Measurements from ENCODE around the gene CTDSP2.

DNA sequence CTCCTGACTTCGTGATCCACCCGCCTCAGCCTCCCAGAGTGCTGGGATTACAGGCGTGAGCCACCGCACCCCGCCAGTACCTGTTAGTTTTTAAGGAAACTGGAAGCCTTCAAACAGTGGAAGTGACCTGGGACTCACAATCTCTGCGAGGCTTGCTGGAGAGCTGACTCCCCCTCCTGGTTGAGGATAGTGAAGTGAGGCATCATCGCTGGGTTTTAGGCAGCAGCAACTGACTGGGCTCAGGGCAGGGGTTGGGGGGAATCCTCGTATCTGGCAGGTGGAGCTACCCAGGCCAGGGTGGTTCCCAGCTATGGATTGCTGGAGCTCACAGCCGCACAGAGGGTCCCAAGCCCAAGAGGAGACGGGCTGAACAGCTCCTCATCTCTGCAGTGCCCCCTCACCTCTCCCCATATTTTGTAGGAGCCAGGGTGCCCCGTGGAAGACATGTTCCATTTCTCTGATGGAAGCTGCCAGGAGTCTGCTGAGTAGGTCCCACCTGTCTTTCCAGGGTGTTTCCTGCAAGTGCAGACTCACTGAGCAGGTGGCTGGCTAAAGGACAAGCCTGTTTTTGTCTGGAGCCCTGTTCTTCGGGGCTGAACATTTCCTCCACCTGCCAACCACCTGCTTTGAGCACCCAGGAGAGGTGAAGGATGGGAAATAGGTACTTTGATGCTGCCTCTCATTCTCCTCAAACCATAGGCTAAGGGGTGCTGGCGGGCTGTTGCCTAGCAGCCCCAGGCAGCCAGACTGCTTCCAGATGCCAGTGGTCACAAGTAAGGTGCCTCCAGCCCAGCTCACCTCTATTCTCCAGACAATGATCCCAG is 31.1 kb downstream of the CTDSP2 start:
- TF ChIP-seq, protein P1, sequence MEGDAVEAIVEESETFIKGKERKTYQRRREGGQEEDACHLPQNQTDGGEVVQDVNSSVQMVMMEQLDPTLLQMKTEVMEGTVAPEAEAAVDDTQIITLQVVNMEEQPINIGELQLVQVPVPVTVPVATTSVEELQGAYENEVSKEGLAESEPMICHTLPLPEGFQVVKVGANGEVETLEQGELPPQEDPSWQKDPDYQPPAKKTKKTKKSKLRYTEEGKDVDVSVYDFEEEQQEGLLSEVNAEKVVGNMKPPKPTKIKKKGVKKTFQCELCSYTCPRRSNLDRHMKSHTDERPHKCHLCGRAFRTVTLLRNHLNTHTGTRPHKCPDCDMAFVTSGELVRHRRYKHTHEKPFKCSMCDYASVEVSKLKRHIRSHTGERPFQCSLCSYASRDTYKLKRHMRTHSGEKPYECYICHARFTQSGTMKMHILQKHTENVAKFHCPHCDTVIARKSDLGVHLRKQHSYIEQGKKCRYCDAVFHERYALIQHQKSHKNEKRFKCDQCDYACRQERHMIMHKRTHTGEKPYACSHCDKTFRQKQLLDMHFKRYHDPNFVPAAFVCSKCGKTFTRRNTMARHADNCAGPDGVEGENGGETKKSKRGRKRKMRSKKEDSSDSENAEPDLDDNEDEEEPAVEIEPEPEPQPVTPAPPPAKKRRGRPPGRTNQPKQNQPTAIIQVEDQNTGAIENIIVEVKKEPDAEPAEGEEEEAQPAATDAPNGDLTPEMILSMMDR (IDR thresholded peaks at IDR 0.05) = no peak
- no peak for TF ChIP-seq ZFX (IDR thresholded peaks at IDR 0.05; ENCODE audit: borderline replicate concordance)

Data from 22Rv1 (cell line).